HepG2 (cell line): ENCODE data around the gene FAM163B. TPM values are rescaled to one million over a fixed set of nuclear protein-coding genes. Genes with fewer than 3 reads are reported as not detected.
A peak's percentile ranks its signal among the peaks of the same experiment; 100 is the strongest.

Experiments used
- ATAC-seq: fragments of 200-7000 bp; cut with Tn5 transposase; 3 replicates; pipeline ENCODE4 v1.9.1; 2020; ENCODE audit warnings: mild to moderate bottlenecking, moderate library complexity
- BruUV-seq: library from RNA; stranded (reverse); fragments of 400-500 nt; replicated peaks from 2 replicates; lab custom pipeline; 2021; lab: Mats Ljungman, UMichigan
- CTCF ChIA-PET: fragments of 300-600 bp; formaldehyde crosslinking; extraction: SDS; loops from one replicate; lab custom pipeline; 2021; ENCODE audit warnings: low total read pairs, inconsistent platforms, low intra/inter-chr PET ratio; lab: Yijun Ruan, JAX
- POLR2A ChIA-PET: fragments of 350-600 bp; sonication (Branson Sonifier 250); formaldehyde crosslinking; loops from one replicate; lab custom pipeline; 2020; ENCODE audit warnings: antibody characterized with exemption, inconsistent platforms; lab: Yijun Ruan, JAX
- DNase-seq: peaks from one replicate; pipeline ENCODE4 v3.0.0-alpha.2; 2015; ENCODE audit warnings: low spot score
- FAIRE-seq: peaks from 3 replicates; lab custom pipeline; 2011; peaks lifted over from hg19 to GRCh38; lab: Jason Lieb, UNC
- H2AFZ ChIP-seq: one replicate; pipeline ENCODE4 v1.6.1; 2011; ENCODE audit warnings: low read length, inconsistent platforms
- H3K27ac ChIP-seq: fragments of 300-600 bp; 3 replicates; pipeline ENCODE4 v1.8.0; 2011; ENCODE audit warnings: mixed run types, mild to moderate bottlenecking, mixed read lengths, low read length, inconsistent platforms; ENCODE audit not compliant: insufficient read depth; ENCODE audit errors: extremely low read length
- H3K27me3 ChIP-seq, 2 experiments: fragments of 200-600 bp in 1 of 2; 2 replicates in 1 of 2; 3 replicates in 1 of 2; pipeline versions ENCODE4 v1.6.0 to v1.8.0; 2011; ENCODE audit warnings: low read length in 2 of 2, mild to moderate bottlenecking in 2 of 2, moderate library complexity in 2 of 2, inconsistent platforms in 1 of 2; ENCODE audit not compliant: insufficient read depth in 2 of 2, control insufficient read depth in 1 of 2
- H3K36me3 ChIP-seq, 2 experiments: fragments of 200-600 bp in 1 of 2; replicated peaks in 1 of 2; 2 replicates in 1 of 2; 3 replicates in 1 of 2; pipeline versions ENCODE4 v1.5.1 to v1.8.0; 2011; ENCODE audit warnings: low read length in 2 of 2, inconsistent platforms in 1 of 2; ENCODE audit not compliant: insufficient read depth in 2 of 2, control insufficient read depth in 1 of 2
- H3K4me1 ChIP-seq: 2 replicates; pipeline ENCODE4 v1.5.1; 2012; ENCODE audit warnings: low read length, inconsistent platforms; ENCODE audit not compliant: insufficient read depth
- H3K4me2 ChIP-seq: 2 replicates; pipeline ENCODE4 v1.6.0; 2011; ENCODE audit warnings: low read depth, low read length, inconsistent platforms
- H3K4me3 ChIP-seq, 3 experiments: fragments of 200-600 bp in 1 of 3; sonication (generic), shearing (Covaris generic) in 1 of 3; replicated peaks in 1 of 3; 2 replicates each; pipeline ENCODE4 v1.5.1; 2011 to 2016; ENCODE audit warnings: low read length in 3 of 3, inconsistent platforms in 2 of 3, low read depth in 2 of 3, mild to moderate bottlenecking in 2 of 3, control low read depth in 1 of 3, mixed read lengths in 1 of 3; ENCODE audit not compliant: insufficient read depth in 1 of 3
- H3K79me2 ChIP-seq: one replicate; pipeline ENCODE4 v1.6.1; 2011; ENCODE audit warnings: low read length, inconsistent platforms; ENCODE audit not compliant: insufficient read depth
- H3K9ac ChIP-seq: 2 replicates; pipeline ENCODE4 v1.6.0; 2011; ENCODE audit warnings: mild to moderate bottlenecking, low read depth, low read length, inconsistent platforms; ENCODE audit not compliant: insufficient read depth
- H3K9me3 ChIP-seq: 2 replicates; pipeline ENCODE4 v1.5.1; 2012; ENCODE audit warnings: mild to moderate bottlenecking, low read length
- H4K20me1 ChIP-seq: 2 replicates; pipeline ENCODE4 v1.6.0; 2011; ENCODE audit warnings: inconsistent platforms, mild to moderate bottlenecking, low read length, moderate library complexity; ENCODE audit not compliant: insufficient read depth
- ARHGAP35 ChIP-seq: sonication (generic); formaldehyde crosslinking; IDR thresholded peaks from 2 replicates; pipeline ENCODE4 v1.9.0; 2022; ENCODE audit warnings: mild to moderate bottlenecking, inconsistent platforms, moderate library complexity, missing genetic modification reagents, borderline replicate concordance
- FOXJ3 ChIP-seq: sonication (generic); formaldehyde crosslinking; IDR thresholded peaks from 2 replicates; pipeline ENCODE4 v1.4.0; 2020; ENCODE audit warnings: missing genetic modification reagents, mild to moderate bottlenecking, borderline replicate concordance
- KDM6A ChIP-seq: IDR thresholded peaks from 2 replicates; pipeline ENCODE4 v1.6.1; 2016; ENCODE audit warnings: low read depth
- MXD1 ChIP-seq: sonication (generic); formaldehyde crosslinking; IDR thresholded peaks from 2 replicates; pipeline ENCODE4 v1.4.0; 2020; ENCODE audit warnings: mild to moderate bottlenecking, missing genetic modification reagents
- SOX13 ChIP-seq, 3 experiments: fragments of 450-650 bp in 1 of 3; sonication (generic) in 1 of 3; formaldehyde crosslinking in 1 of 3; IDR thresholded peaks in 2 of 3; conservative IDR thresholded peaks in 1 of 3; 2 replicates each; pipeline versions ENCODE4 v1.5.0 to v1.6.1; 2016 to 2020; ENCODE audit warnings: antibody characterized with exemption in 1 of 3, mild to moderate bottlenecking in 1 of 3, missing compliant biosample characterization in 1 of 3, missing genetic modification reagents in 1 of 3, moderate library complexity in 1 of 3
- ZNF263 ChIP-seq: sonication (generic); formaldehyde crosslinking; IDR thresholded peaks from 2 replicates; pipeline ENCODE4 v1.4.0; 2020; ENCODE audit warnings: missing genetic modification reagents
- ZNF552 ChIP-seq: sonication (generic); formaldehyde crosslinking; IDR thresholded peaks from 2 replicates; pipeline ENCODE4 v1.9.0; 2022; ENCODE audit warnings: missing genetic modification reagents, mild to moderate bottlenecking, borderline replicate concordance
- ZNF772 ChIP-seq: sonication (generic); formaldehyde crosslinking; IDR thresholded peaks from 2 replicates; pipeline ENCODE4 v1.5.0; 2020; ENCODE audit warnings: mild to moderate bottlenecking, missing genetic modification reagents
- ZNF816 ChIP-seq: sonication (generic); formaldehyde crosslinking; IDR thresholded peaks from 2 replicates; pipeline ENCODE4 v1.8.0; 2022; ENCODE audit warnings: missing genetic modification reagents, mild to moderate bottlenecking, borderline replicate concordance
- WGBS: methylation state at CpG from one replicate; pipeline ENCODE4 v1.1.6; 2017; ENCODE audit warnings: low lambda C conversion rate; 5-methylcytosine and 5-hydroxymethylcytosine counted together
- in situ Hi-C: cut with HindIII; loops from 2 replicates; pipeline ENCODE4 v1.10.0; 2017; ENCODE audit warnings: low pct_unique_long_range_greater_than_20kb; ENCODE audit not compliant: extremely low pct_ligation_motif_present
- intact Hi-C: fragments of 100-400 bp; cut with micrococcal nuclease; formaldehyde crosslinking; loops from one replicate; pipeline ENCODE4 v1.10.0; 2022; ENCODE audit not compliant: unreplicated experiment
- polyA plus RNA-seq, 8 experiments: library from polyadenylated mRNA; depleted of rRNA in 3 of 8; stranded (reverse) in 7 of 8; unstranded in 1 of 8; fragments of >200 nt; fragmentation: Illumina TruSeq in 4 of 8; extraction: Trizol in 4 of 8; gene quantifications; 2 replicates each; pipeline versions ENCODE4 v1.2.1 to v1.2.3, GENCODE V29; 2011 to 2016; ENCODE audit warnings: low read depth in 4 of 8, missing spikeins in 1 of 8, mixed read lengths in 1 of 8; ENCODE audit not compliant: insufficient read depth in 1 of 8
- total RNA-seq, 5 experiments: library from RNA; depleted of rRNA; stranded (reverse); fragments of >200 nt; fragmentation: Illumina TruSeq; extraction: Trizol; gene quantifications; 2 replicates each; pipeline ENCODE4 v1.2.3, GENCODE V29; 2016; ENCODE audit warnings: low read depth in 1 of 5
- TF ChIP-seq, protein P1 (sequence below): sonication (generic); formaldehyde crosslinking; IDR thresholded peaks from 2 replicates; pipeline ENCODE4 v1.8.0; 2022; ENCODE audit warnings: mild to moderate bottlenecking, missing genetic modification reagents, moderate library complexity
- TF ChIP-seq, protein P2 (sequence below): sonication (generic); formaldehyde crosslinking; conservative IDR thresholded peaks from 2 replicates; pipeline ENCODE4 v1.4.0; 2020; ENCODE audit warnings: missing genetic modification reagents
- TF ChIP-seq, protein P3 (sequence below): sonication (generic); formaldehyde crosslinking; conservative IDR thresholded peaks from 2 replicates; pipeline ENCODE4 v1.8.0; 2022; ENCODE audit warnings: missing genetic modification reagents
- TF ChIP-seq, protein P4 (sequence below): IDR thresholded peaks from 2 replicates; pipeline ENCODE4 v1.6.1; 2012; ENCODE audit warnings: inconsistent platforms

Gene FAM163B
- total and polyA plus RNA-seq, 2 of the 13 experiments (the other 11 are each of a cell fraction or from before 2014, with no cell fraction given): not detected

DNA sequence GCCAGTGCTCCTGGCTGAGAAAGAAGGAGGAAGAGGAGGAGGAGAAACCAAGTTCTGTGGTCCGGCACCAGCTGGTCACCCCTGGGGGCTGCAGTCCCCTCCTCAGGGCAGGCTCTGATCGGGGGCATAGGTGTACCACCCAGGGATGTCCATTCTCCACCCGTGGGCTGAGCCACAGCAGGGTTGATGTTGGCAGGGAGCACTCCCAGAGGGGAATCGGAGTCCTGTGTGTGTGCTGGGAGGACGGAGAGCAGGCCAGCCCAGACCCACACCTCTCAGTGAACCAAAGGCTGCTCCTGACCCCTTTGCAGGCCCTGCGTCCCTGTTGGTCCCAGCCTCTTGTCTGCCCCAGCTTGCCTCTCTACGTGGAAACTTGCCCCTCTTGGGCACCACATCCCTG, 79.3 kb downstream of the FAM163B start:
- H3K9ac ChIP-seq: no peak overlapping the region
- CTCF ChIA-PET: no interaction called here
- BruUV-seq: no TSS peak

DNA sequence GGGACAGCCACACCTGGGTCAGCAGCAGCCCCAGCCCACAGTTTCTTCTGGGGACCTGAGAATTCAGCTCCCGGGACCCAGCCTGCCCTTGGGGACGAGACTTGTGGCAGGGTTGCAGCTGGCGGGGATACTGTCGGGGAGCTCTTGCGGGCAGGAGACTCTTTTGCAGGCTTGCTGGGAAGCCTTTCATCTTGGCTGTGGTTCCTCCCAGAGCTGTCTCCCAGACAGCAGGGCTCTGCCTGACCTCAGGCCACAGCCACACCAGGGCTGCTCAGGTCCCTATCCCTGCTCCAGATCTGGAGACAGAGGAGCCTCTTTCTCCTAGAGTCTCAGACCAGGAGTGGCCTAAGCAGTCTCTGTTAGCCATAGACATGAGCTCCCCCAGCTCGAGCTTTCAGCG, 79.7 kb downstream of the FAM163B start:
- H3K4me2 ChIP-seq: no peak overlapping the region
- H2AFZ ChIP-seq: no peak overlapping the region
- POLR2A ChIA-PET: interaction anchor here (0.9 to 1.0 kb wide), 2 partner anchors 8 to 23 kb away, joined by 3 read pairs; no protein-coding TSS in a partner anchor
- WGBS: no CpG with 5 or more reads among the region's 7 CpGs
- peaks cover 48% of the 10 kb centered on the region for H3K4me1 ChIP-seq
- FAIRE-seq: no peak
- no peaks in the 10 kb centered on the region for H4K20me1 ChIP-seq
- H3K79me2 ChIP-seq: no peaks in the 10 kb centered on the region
- no peak for ATAC-seq
- no peaks in the 10 kb centered on the region for H3K36me3 ChIP-seq
- no peak overlapping the region for H3K27ac ChIP-seq
- H3K27me3 ChIP-seq: peaks cover 24 to 75% of the 10 kb centered on the region in 2 experiments; a peak in 4 of 5 replicates
- intact Hi-C loops: no loop called here
- BruUV-seq: no TSS peak
- H3K9ac ChIP-seq: no peak overlapping the region
- no peak for DNase-seq
- no peak for TF ChIP-seq ZNF816 (CRISPR knock-in tag)
- TF ChIP-seq, protein P1, sequence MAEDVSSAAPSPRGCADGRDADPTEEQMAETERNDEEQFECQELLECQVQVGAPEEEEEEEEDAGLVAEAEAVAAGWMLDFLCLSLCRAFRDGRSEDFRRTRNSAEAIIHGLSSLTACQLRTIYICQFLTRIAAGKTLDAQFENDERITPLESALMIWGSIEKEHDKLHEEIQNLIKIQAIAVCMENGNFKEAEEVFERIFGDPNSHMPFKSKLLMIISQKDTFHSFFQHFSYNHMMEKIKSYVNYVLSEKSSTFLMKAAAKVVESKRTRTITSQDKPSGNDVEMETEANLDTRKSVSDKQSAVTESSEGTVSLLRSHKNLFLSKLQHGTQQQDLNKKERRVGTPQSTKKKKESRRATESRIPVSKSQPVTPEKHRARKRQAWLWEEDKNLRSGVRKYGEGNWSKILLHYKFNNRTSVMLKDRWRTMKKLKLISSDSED (CRISPR knock-in tag): no peak
- no peak for TF ChIP-seq KDM6A (CRISPR knock-in tag)
- no peak for TF ChIP-seq MXD1 (CRISPR knock-in tag)
- TF ChIP-seq FOXJ3: no peak
- no peak for TF ChIP-seq ARHGAP35 (CRISPR knock-in tag)
- no peak for TF ChIP-seq ZNF772 (CRISPR knock-in tag)
- TF ChIP-seq, protein P2, sequence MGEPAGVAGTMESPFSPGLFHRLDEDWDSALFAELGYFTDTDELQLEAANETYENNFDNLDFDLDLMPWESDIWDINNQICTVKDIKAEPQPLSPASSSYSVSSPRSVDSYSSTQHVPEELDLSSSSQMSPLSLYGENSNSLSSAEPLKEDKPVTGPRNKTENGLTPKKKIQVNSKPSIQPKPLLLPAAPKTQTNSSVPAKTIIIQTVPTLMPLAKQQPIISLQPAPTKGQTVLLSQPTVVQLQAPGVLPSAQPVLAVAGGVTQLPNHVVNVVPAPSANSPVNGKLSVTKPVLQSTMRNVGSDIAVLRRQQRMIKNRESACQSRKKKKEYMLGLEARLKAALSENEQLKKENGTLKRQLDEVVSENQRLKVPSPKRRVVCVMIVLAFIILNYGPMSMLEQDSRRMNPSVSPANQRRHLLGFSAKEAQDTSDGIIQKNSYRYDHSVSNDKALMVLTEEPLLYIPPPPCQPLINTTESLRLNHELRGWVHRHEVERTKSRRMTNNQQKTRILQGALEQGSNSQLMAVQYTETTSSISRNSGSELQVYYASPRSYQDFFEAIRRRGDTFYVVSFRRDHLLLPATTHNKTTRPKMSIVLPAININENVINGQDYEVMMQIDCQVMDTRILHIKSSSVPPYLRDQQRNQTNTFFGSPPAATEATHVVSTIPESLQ (CRISPR knock-in tag): no peak
- TF ChIP-seq, protein P3, sequence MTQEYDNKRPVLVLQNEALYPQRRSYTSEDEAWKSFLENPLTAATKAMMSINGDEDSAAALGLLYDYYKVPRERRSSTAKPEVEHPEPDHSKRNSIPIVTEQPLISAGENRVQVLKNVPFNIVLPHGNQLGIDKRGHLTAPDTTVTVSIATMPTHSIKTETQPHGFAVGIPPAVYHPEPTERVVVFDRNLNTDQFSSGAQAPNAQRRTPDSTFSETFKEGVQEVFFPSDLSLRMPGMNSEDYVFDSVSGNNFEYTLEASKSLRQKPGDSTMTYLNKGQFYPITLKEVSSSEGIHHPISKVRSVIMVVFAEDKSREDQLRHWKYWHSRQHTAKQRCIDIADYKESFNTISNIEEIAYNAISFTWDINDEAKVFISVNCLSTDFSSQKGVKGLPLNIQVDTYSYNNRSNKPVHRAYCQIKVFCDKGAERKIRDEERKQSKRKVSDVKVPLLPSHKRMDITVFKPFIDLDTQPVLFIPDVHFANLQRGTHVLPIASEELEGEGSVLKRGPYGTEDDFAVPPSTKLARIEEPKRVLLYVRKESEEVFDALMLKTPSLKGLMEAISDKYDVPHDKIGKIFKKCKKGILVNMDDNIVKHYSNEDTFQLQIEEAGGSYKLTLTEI (CRISPR knock-in tag): no peak
- no peak for TF ChIP-seq ZNF552 (CRISPR knock-in tag)
- CTCF ChIA-PET: no interaction called here
- no peaks in the 10 kb centered on the region for H3K9me3 ChIP-seq
- in situ Hi-C loops: loop anchor here (25.0 kb wide), 1 partner anchor 208 kb away; the partner anchor contains the start of gene SARDH
- H3K4me3 ChIP-seq: no peak overlapping the region

More for the DNA sequence above, 79.3 kb downstream of the FAM163B start:
- no peak for DNase-seq
- Histone ChIP-seq H4K20me1 (no peaks in the 10 kb centered on the region), H3K27ac (no peak overlapping the region), H2AFZ (no peak overlapping the region), H3K9me3 (no peaks in the 10 kb centered on the region), H3K4me1 (peaks cover 48% of the 10 kb centered on the region), H3K36me3 (no peaks in the 10 kb centered on the region), H3K27me3 (peaks cover 24 to 72% of the 10 kb centered on the region in 2 experiments; a peak in 4 of 5 replicates), H3K79me2 (no peaks in the 10 kb centered on the region), H3K4me2 (no peak overlapping the region), H3K4me3 (no peak overlapping the region)
- TF ChIP-seq ZNF263 (CRISPR knock-in tag) (peak; percentile 91), SOX13 (IDR thresholded peaks at IDR 0.05) (no peak), SOX13 (CRISPR knock-in tag; conservative IDR thresholded peaks at IDR 0.05 in 1 of 2, IDR thresholded peaks at IDR 0.05 in 1 of 2) (no peak)
- TF ChIP-seq, protein P4, sequence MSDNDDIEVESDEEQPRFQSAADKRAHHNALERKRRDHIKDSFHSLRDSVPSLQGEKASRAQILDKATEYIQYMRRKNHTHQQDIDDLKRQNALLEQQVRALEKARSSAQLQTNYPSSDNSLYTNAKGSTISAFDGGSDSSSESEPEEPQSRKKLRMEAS: no peak
- ATAC-seq: no peak
- POLR2A ChIA-PET: interaction anchor here (0.9 to 1.0 kb wide), 2 partner anchors 8 to 24 kb away, joined by 3 read pairs; no protein-coding TSS in a partner anchor
- 19% methylated on average over 3 of the region's 7 CpGs for WGBS
- in situ Hi-C loops: loop anchor here (25.0 kb wide), 1 partner anchor 207 kb away; the partner anchor contains the start of gene SARDH
- intact Hi-C loops: no loop called here
- FAIRE-seq: no peak
